Suprapubic skin (tissue), 4 donors: ENCODE measurements around the gene PROZ. TPM values are rescaled to one million over a fixed set of nuclear protein-coding genes. Genes with fewer than 3 reads are reported as not detected.

Experiments used
- DNase-seq, 2 donors: peaks; one replicate each; pipeline ENCODE4 v3.0.0-alpha.2; 2019; ENCODE audit warnings: low spot score in 2 of 2
- H3K27ac ChIP-seq: fragments of 200-600 bp; sonication (generic); one replicate; pipeline ENCODE4 v1.5.1; 2019
- H3K27me3 ChIP-seq: fragments of 200-600 bp; sonication (generic); one replicate; pipeline ENCODE4 v1.5.1; 2019
- H3K36me3 ChIP-seq: fragments of 200-600 bp; sonication (generic); one replicate; pipeline ENCODE4 v1.5.1; 2019
- H3K4me1 ChIP-seq: fragments of 200-600 bp; sonication (generic); one replicate; pipeline ENCODE4 v1.5.1; 2019
- H3K4me3 ChIP-seq: fragments of 200-600 bp; sonication (generic); one replicate; pipeline ENCODE4 v1.5.1; 2019; ENCODE audit warnings: mild to moderate bottlenecking
- H3K9me3 ChIP-seq: fragments of 200-600 bp; sonication (generic); one replicate; pipeline ENCODE4 v1.5.1; 2019
- CTCF ChIP-seq, 2 donors: fragments of 200-600 bp in 1 of 2; fragments of 450-650 bp in 1 of 2; sonication (generic) in 1 of 2; IDR thresholded peaks; one replicate each; pipeline ENCODE4 v1.5.1; 2016 to 2019; ENCODE audit warnings: antibody characterized with exemption in 2 of 2, mild to moderate bottlenecking in 1 of 2, moderate library complexity in 1 of 2
- EP300 ChIP-seq: sonication (generic); formaldehyde crosslinking; IDR thresholded peaks from one replicate; pipeline ENCODE4 v1.6.1; 2017; ENCODE audit warnings: antibody characterized with exemption
- POLR2A ChIP-seq, 2 donors: fragments of 450-650 bp; IDR thresholded peaks; one replicate each; pipeline ENCODE4 v1.6.1; 2017; ENCODE audit warnings: antibody characterized with exemption in 2 of 2, mild to moderate bottlenecking in 2 of 2, moderate library complexity in 2 of 2
- POLR2AphosphoS5 ChIP-seq, 3 donors: sonication (generic); formaldehyde crosslinking; IDR thresholded peaks; one replicate each; pipeline ENCODE4 v1.6.1; 2017; ENCODE audit warnings: antibody characterized with exemption in 3 of 3
- WGBS: methylation state at CpG from one replicate; pipeline ENCODE4 v1.1.5; 2018; 5-methylcytosine and 5-hydroxymethylcytosine counted together
- total RNA-seq, 4 donors: library from RNA; depleted of rRNA; stranded (reverse); fragments of >200 nt; gene quantifications; one replicate each; pipeline ENCODE4 v1.1.0, GENCODE V29; 2016

PROZ gene
- total RNA-seq, 4 donors from 2014 or later, result not detected

GRCh38 chr13:113192279-113192678 is 33.8 kb downstream of the PROZ start:
- peaks cover 78% of the 10 kb centered on the region for H3K36me3 ChIP-seq
- WGBS, result 81% methylated on average over 4 of the region's 4 CpGs
- no peaks in the 10 kb centered on the region for H3K4me1 ChIP-seq
- H3K27ac ChIP-seq, result no peak overlapping the region
- H3K27me3 ChIP-seq, result no peaks in the 10 kb centered on the region
- H3K9me3 ChIP-seq, result no peaks in the 10 kb centered on the region
- DNase-seq, result no peak
- TF ChIP-seq POLR2AphosphoS5 (IDR thresholded peaks at IDR 0.05), result no peak
- no peak for TF ChIP-seq POLR2A (IDR thresholded peaks at IDR 0.05)
- TF ChIP-seq EP300, result no peak
- TF ChIP-seq CTCF (IDR thresholded peaks at IDR 0.05), result no peak
- H3K4me3 ChIP-seq, result no peak overlapping the region

- H3K27ac ChIP-seq, result no peak overlapping the region
- DNase-seq, result no peak
- peaks cover 84% of the 10 kb centered on the region for H3K36me3 ChIP-seq
- H3K4me3 ChIP-seq, result no peak overlapping the region
- 90% methylated on average over 2 of the region's 2 CpGs for WGBS
- H3K9me3 ChIP-seq, result no peaks in the 10 kb centered on the region
- no peaks in the 10 kb centered on the region for H3K27me3 ChIP-seq
- no peak for TF ChIP-seq POLR2AphosphoS5 (IDR thresholded peaks at IDR 0.05)
- TF ChIP-seq CTCF (IDR thresholded peaks at IDR 0.05), result no peak
- TF ChIP-seq EP300, result no peak
- TF ChIP-seq POLR2A (IDR thresholded peaks at IDR 0.05), result no peak
- no peaks in the 10 kb centered on the region for H3K4me1 ChIP-seq
These were observed 34.5 kb downstream of the PROZ start for GRCh38 chr13:113192902-113193301.

DNA sequence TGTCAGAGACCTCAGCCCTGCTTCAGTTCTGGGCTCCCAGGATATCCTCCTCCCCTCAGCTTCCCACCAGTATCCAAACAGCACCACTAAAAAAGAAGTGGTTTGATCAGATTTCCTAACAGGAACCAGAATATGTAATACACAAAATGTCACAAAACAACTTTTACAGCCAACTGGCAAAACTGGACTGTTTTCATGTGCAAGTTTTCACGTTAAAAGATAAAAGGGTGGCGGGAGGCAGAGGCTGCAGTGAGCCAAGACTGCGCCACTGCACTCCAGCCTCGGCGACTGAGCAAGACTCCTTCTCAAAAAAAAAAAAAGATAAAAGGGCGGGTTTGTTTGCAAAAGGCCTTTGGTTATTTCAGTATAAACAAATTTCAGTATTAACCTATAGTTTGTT is 36.9 kb downstream of the PROZ start:
- H3K36me3 ChIP-seq, result peaks cover 97% of the 10 kb centered on the region
- H3K4me3 ChIP-seq, result no peak overlapping the region
- no peaks in the 10 kb centered on the region for H3K4me1 ChIP-seq
- no peaks in the 10 kb centered on the region for H3K27me3 ChIP-seq
- H3K27ac ChIP-seq, result no peak overlapping the region
- 54% methylated on average over 6 of the region's 6 CpGs for WGBS
- TF ChIP-seq POLR2A (IDR thresholded peaks at IDR 0.05) (no peak), EP300 (no peak), POLR2AphosphoS5 (IDR thresholded peaks at IDR 0.05) (no peak), CTCF (IDR thresholded peaks at IDR 0.05) (no peak)
- no peak for DNase-seq
- H3K9me3 ChIP-seq, result no peaks in the 10 kb centered on the region

DNA sequence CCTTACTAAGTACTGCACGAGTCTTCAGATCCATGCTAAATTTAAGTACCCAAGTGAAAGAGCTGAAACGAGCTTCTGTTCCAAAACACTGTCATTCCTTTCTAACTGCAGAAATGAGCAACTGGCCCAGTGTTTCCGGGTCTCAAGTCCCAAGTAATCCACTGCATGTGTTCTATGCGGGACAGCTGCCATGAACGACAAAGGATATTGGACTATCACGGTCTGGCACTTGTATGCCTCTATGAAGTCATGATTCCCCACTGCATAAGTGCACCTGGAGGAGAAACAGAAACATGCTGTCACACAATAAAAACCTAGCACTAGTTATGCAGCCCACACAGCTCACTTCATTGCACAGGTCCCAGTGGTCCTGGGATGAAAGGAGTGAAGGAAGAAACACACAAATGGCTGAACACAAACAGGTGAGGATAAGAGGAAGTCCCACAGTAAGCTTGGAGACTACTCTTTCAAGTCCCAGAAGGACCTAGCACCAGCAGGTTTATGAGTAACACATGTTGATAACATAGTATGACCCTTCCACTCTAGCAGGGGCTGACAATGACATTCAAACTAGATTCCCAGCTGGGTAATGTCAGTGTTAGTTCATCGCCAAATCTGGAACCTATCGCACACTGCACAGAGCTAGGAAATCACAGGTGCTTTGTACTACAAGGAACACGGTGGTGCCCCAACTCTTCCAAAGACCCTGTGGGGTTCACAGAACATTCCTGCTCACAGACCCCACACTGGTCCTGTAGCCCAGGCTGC is 38.7 kb downstream of the PROZ start:
- DNase-seq, result no peak
- 90% methylated on average over 9 of the region's 9 CpGs for WGBS

More for the DNA sequence above, 38.7 kb downstream of the PROZ start:
- H3K27me3 ChIP-seq, result no peaks in the 10 kb centered on the region
- H3K9me3 ChIP-seq, result no peaks in the 10 kb centered on the region
- no peak overlapping the region for H3K4me3 ChIP-seq
- H3K27ac ChIP-seq, result no peak overlapping the region
- H3K4me1 ChIP-seq, result no peaks in the 10 kb centered on the region
- peaks cover 81% of the 10 kb centered on the region for H3K36me3 ChIP-seq
- TF ChIP-seq EP300, result no peak
- no peak for TF ChIP-seq POLR2A (IDR thresholded peaks at IDR 0.05)
- TF ChIP-seq CTCF (IDR thresholded peaks at IDR 0.05), result no peak
- TF ChIP-seq POLR2AphosphoS5 (IDR thresholded peaks at IDR 0.05), result no peak
